B cell (primary cell): ENCODE results near the gene ABCA13. TPM values are rescaled to one million over a fixed set of nuclear protein-coding genes. Genes with fewer than 3 reads are reported as not detected.

ENCODE experiments used
- ATAC-seq: fragments of 200-7000 bp; cut with Tn5 transposase; one replicate; pipeline ENCODE4 v1.10.0; 2021; ENCODE audit warnings: low read depth, mild to moderate bottlenecking, moderate number of reproducible peaks, moderate library complexity
- CTCF ChIA-PET: fragments of 350-600 bp; sonication (Branson Sonifier 250); formaldehyde crosslinking; loops from one replicate; lab custom pipeline; 2021; ENCODE audit warnings: antibody characterized with exemption, inconsistent platforms; lab: Charles Lee
- POLR2A ChIA-PET: fragments of 350-600 bp; sonication (Branson Sonifier 250); formaldehyde crosslinking; loops from one replicate; lab custom pipeline; 2021; ENCODE audit warnings: antibody characterized with exemption; lab: Charles Lee
- DNase-seq: peaks from one replicate; pipeline ENCODE4 v3.0.0; 2013
- H2AFZ ChIP-seq: 2 replicates; pipeline ENCODE4 v1.6.1; 2012; ENCODE audit warnings: mild to moderate bottlenecking, low read depth, low read length; ENCODE audit not compliant: insufficient read depth, poor library complexity, severe bottlenecking
- H3K27ac ChIP-seq, 2 donors: 1 replicate in 1 of 2; 2 replicates in 1 of 2; pipeline ENCODE4 v1.5.1; 2012 to 2013; ENCODE audit warnings: low read length in 2 of 2, mild to moderate bottlenecking in 2 of 2, moderate library complexity in 1 of 2
- H3K27me3 ChIP-seq, 4 experiments: fragments of 200-600 bp in 1 of 4; sonication (generic) in 1 of 4; replicated peaks in 1 of 4; 1 replicate in 2 of 4; 2 replicates in 2 of 4; pipeline versions ENCODE4 v1.6.1 to v1.7.0; 2013 to 2016; ENCODE audit warnings: low read length in 3 of 4, mild to moderate bottlenecking in 2 of 4, mixed read lengths in 1 of 4, moderate library complexity in 1 of 4; ENCODE audit not compliant: insufficient read depth in 4 of 4, control insufficient read depth in 3 of 4; ENCODE audit errors: control extremely low read depth in 1 of 4
- H3K36me3 ChIP-seq, 2 experiments: replicated peaks in 1 of 2; 1 replicate in 1 of 2; 2 replicates in 1 of 2; pipeline versions ENCODE4 v1.6.1 to v1.7.1; 2013; ENCODE audit warnings: low read length in 1 of 2; ENCODE audit not compliant: insufficient read depth in 2 of 2, control insufficient read depth in 1 of 2; ENCODE audit errors: control extremely low read depth in 1 of 2, extremely low read depth in 1 of 2
- H3K4me1 ChIP-seq, 2 donors: fragments of 200-600 bp in 1 of 2; sonication (generic) in 1 of 2; 1 replicate in 1 of 2; 2 replicates in 1 of 2; pipeline versions ENCODE4 v1.5.1 to v1.6.1; 2013 to 2017; ENCODE audit warnings: low read length in 2 of 2; ENCODE audit not compliant: control insufficient read depth in 2 of 2, insufficient read depth in 2 of 2
- H3K4me2 ChIP-seq: replicated peaks from 2 replicates; pipeline ENCODE3; 2012; ENCODE audit warnings: mild to moderate bottlenecking, low read depth, low read length; ENCODE audit not compliant: poor library complexity, severe bottlenecking
- H3K4me3 ChIP-seq, 5 experiments: fragments of 200-600 bp in 1 of 5; sonication (generic) in 1 of 5; 1 replicate in 3 of 5; 2 replicates in 2 of 5; pipeline versions ENCODE4 v1.5.1 to v1.7.0; 2011 to 2016; ENCODE audit warnings: low read length in 4 of 5, mild to moderate bottlenecking in 4 of 5, low read depth in 2 of 5, control low read depth in 1 of 5, moderate library complexity in 1 of 5; ENCODE audit not compliant: insufficient read depth in 1 of 5; ENCODE audit errors: control extremely low read depth in 1 of 5, extremely low read depth in 1 of 5
- H3K79me2 ChIP-seq: fragments of 200-600 bp; sonication (generic); one replicate; pipeline ENCODE4 v1.6.0; 2016; ENCODE audit warnings: low read length; ENCODE audit not compliant: control insufficient read depth, insufficient read depth
- H3K9ac ChIP-seq: fragments of 200-600 bp; sonication (generic); 2 replicates; pipeline ENCODE4 v1.6.1; 2017; ENCODE audit warnings: mild to moderate bottlenecking, low read length, moderate library complexity
- H3K9me3 ChIP-seq, 3 donors: one replicate each; pipeline versions ENCODE4 v1.6.1 to v1.7.1; 2013; ENCODE audit warnings: low read length in 2 of 3; ENCODE audit not compliant: control insufficient read depth in 2 of 3, insufficient read depth in 1 of 3; ENCODE audit errors: control extremely low read depth in 1 of 3
- H4K20me1 ChIP-seq: 2 replicates; pipeline ENCODE4 v1.6.0; 2012; ENCODE audit warnings: mild to moderate bottlenecking, low read length; ENCODE audit not compliant: insufficient read depth, control insufficient read depth, poor library complexity, severe bottlenecking
- H3K27ac Mint-ChIP-seq: one replicate; pipeline ENCODE4 v1.8.0; 2021; ENCODE audit warnings: mixed read lengths
- H3K27me3 Mint-ChIP-seq: one replicate; pipeline ENCODE4 v1.8.0; 2021; ENCODE audit warnings: mixed read lengths
- H3K4me1 Mint-ChIP-seq: one replicate; pipeline ENCODE4 v1.8.0; 2021; ENCODE audit warnings: mixed read lengths
- H3K4me3 Mint-ChIP-seq: one replicate; pipeline ENCODE4 v1.8.0; 2021; ENCODE audit warnings: mixed read lengths
- H3K9me3 Mint-ChIP-seq: one replicate; pipeline ENCODE4 v1.8.0; 2022; ENCODE audit warnings: mixed read lengths; ENCODE audit not compliant: insufficient read depth
- CTCF ChIP-seq: fragments of 200-600 bp; IDR thresholded peaks from one replicate; pipeline ENCODE4 v1.8.0; 2022; ENCODE audit warnings: antibody characterized with exemption, mild to moderate bottlenecking
- EZH2 ChIP-seq: IDR thresholded peaks from 2 replicates; pipeline ENCODE4 v1.6.1; 2012; ENCODE audit warnings: borderline replicate concordance, low read depth, mild to moderate bottlenecking, moderate library complexity, low read length; ENCODE audit not compliant: insufficient read depth, poor library complexity, severe bottlenecking
- WGBS: methylation state at CpG from one replicate; pipeline ENCODE4 v1.1.5; 2013; ENCODE audit warnings: missing lambda C conversion rate; ENCODE audit not compliant: insufficient coverage; 5-methylcytosine and 5-hydroxymethylcytosine counted together
- intact Hi-C: fragments of 100-400 bp; cut with micrococcal nuclease; formaldehyde crosslinking; loops from one replicate; pipeline ENCODE4 v1.10.0; 2022
- polyA plus RNA-seq: library from polyadenylated mRNA; depleted of rRNA; stranded (reverse); fragments of >200 nt; gene quantifications from 2 replicates; pipeline ENCODE4 v1.2.3, GENCODE V29; 2012
- total RNA-seq, 2 donors: library from RNA; stranded (reverse); fragments of 120-200 nt in 1 of 2; gene quantifications; 1 replicate in 1 of 2; 2 replicates in 1 of 2; pipeline versions ENCODE4 v1.2.3 to v1.2.4, GENCODE V29; 2013 to 2022

The ABCA13 gene
- total and polyA plus RNA-seq, 2 donors (not counting 1 experiment from before 2014, with no cell fraction given) = not detected

- TF ChIP-seq EZH2 (no peak), CTCF (no peak)
- Mint-ChIP-seq H3K4me3 (no peak overlapping the region), H3K9me3 (no peaks in the 10 kb centered on the region), H3K4me1 (no peaks in the 10 kb centered on the region), H3K27ac (no peak overlapping the region), H3K27me3 (peaks cover 5% of the 10 kb centered on the region)
- 100% methylated on average over 1 of the region's 3 CpGs for WGBS
- POLR2A ChIA-PET = no interaction called here
- Histone ChIP-seq H3K27me3 (no peaks in the 10 kb centered on the region), H3K9ac (no peak overlapping the region), H3K79me2 (no peaks in the 10 kb centered on the region), H3K4me3 (no peak overlapping the region), H4K20me1 (no peaks in the 10 kb centered on the region), H3K27ac (no peak overlapping the region), H2AFZ (no peak overlapping the region), H3K4me1 (no peaks in the 10 kb centered on the region), H3K4me2 (no peak overlapping the region), H3K9me3 (no peaks in the 10 kb centered on the region), H3K36me3 (no peaks in the 10 kb centered on the region)
- ATAC-seq (no peak), DNase-seq (no peak)
- intact Hi-C loops = no loop called here
- CTCF ChIA-PET = no interaction called here
Observed at GRCh38 chr7:48182718-48183369, 11.6 kb downstream of the ABCA13 start.

- H3K4me3 ChIP-seq = no peak overlapping the region
- Mint-ChIP-seq H3K27ac (no peak overlapping the region), H3K4me3 (no peak overlapping the region), H3K27me3 (peaks cover 10% of the 10 kb centered on the region), H3K9me3 (peaks cover 2% of the 10 kb centered on the region), H3K4me1 (no peaks in the 10 kb centered on the region)
- H3K27ac ChIP-seq = no peak overlapping the region
- 82% methylated on average over 5 of the region's 5 CpGs for WGBS
- no peaks in the 10 kb centered on the region for H3K36me3 ChIP-seq
- intact Hi-C loops = no loop called here
- no peaks in the 10 kb centered on the region for H3K4me1 ChIP-seq
- H4K20me1 ChIP-seq = no peaks in the 10 kb centered on the region
- ATAC-seq (no peak), DNase-seq (no peak)
- H3K9ac ChIP-seq = no peak overlapping the region
- no peaks in the 10 kb centered on the region for H3K79me2 ChIP-seq
- no peaks in the 10 kb centered on the region for H3K27me3 ChIP-seq
- POLR2A ChIA-PET = no interaction called here
- H3K9me3 ChIP-seq = no peaks in the 10 kb centered on the region
- no peak overlapping the region for H3K4me2 ChIP-seq
- no peak for TF ChIP-seq CTCF
- no peak for TF ChIP-seq EZH2
- no peak overlapping the region for H2AFZ ChIP-seq
- CTCF ChIA-PET = no interaction called here
Observed at GRCh38 chr7:48183370-48183743, 12.1 kb downstream of the ABCA13 start.
